ELF-1 (cell line): ENCODE results near the gene SPATA18.
A peak's percentile ranks its signal among the peaks of the same experiment; 100 is the strongest.

ENCODE experiments used
- DNase-seq: peaks from one replicate; pipeline ENCODE4 v3.0.0-alpha.2; 2016; ENCODE audit warnings: low read depth, low spot score

SPATA18 gene

GRCh38 chr4:52051213-52051614 is at the start of gene SPATA18:
SPATA18 (plus strand) TSS chr4:52051304; CDS start chr4:52051705, 401 bp downstream.
- no peak for DNase-seq

GRCh38 chr4:52001616-52002015 is 49.5 kb upstream of the SPATA18 start:
- no peak for DNase-seq

- DNase-seq: no peak
Observed at GRCh38 chr4:52004414-52004813, 46.7 kb upstream of the SPATA18 start.

GRCh38 chr4:52005604-52006273 is 45.4 kb upstream of the SPATA18 start:
- DNase-seq: no peak

- no peak for DNase-seq
Observed at GRCh38 chr4:52006887-52007286, 44.2 kb upstream of the SPATA18 start.

- DNase-seq: no peak
Observed at GRCh38 chr4:52010986-52011385, 40.1 kb upstream of the SPATA18 start.

GRCh38 chr4:52012651-52013050 is 38.5 kb upstream of the SPATA18 start:
- no peak for DNase-seq

- no peak for DNase-seq
Observed at GRCh38 chr4:52014903-52015302, 36.2 kb upstream of the SPATA18 start.

GRCh38 chr4:52015366-52015765 is 35.7 kb upstream of the SPATA18 start:
- DNase-seq: no peak

- no peak for DNase-seq
Observed at GRCh38 chr4:52016981-52017380, 34.1 kb upstream of the SPATA18 start.

- DNase-seq: no peak
Observed at GRCh38 chr4:52017814-52018213, 33.3 kb upstream of the SPATA18 start.

- DNase-seq: no peak
Observed at GRCh38 chr4:52019936-52020657, 31.0 kb upstream of the SPATA18 start, which contains the start of gene LRRC66. LRRC66 (minus strand) TSS chr4:52020363; CDS start chr4:52017613, 2,750 bp downstream.

GRCh38 chr4:52028970-52029369 is 22.1 kb upstream of the SPATA18 start:
- no peak for DNase-seq

- no peak for DNase-seq
Observed at GRCh38 chr4:52032005-52032404, 19.1 kb upstream of the SPATA18 start.

GRCh38 chr4:52035190-52035589 is 15.9 kb upstream of the SPATA18 start:
- no peak for DNase-seq

- no peak for DNase-seq
Observed at GRCh38 chr4:52036886-52037530, 14.1 kb upstream of the SPATA18 start.

- DNase-seq: peak; percentile 49
Observed at GRCh38 chr4:52037689-52038102, 13.4 kb upstream of the SPATA18 start.

- DNase-seq: peak; percentile 46
Observed at GRCh38 chr4:52038103-52038912, 12.8 kb upstream of the SPATA18 start, which contains the start of gene SGCB. SGCB (minus strand) TSS chr4:52038299; CDS start chr4:52038259, 40 bp downstream.

- no peak for DNase-seq
Observed at GRCh38 chr4:52045028-52045427, 6.1 kb upstream of the SPATA18 start.

GRCh38 chr4:52049266-52049665 is 1.8 kb upstream of the SPATA18 start:
- DNase-seq: no peak

GRCh38 chr4:52051615-52052474 is 741 bp downstream of the SPATA18 start:
- DNase-seq: peak; percentile 96
